KBM-7 (cell line): Measurements from ENCODE around the gene LRRC32.

Experiments used
- DNase-seq: peaks from one replicate; pipeline ENCODE4 v3.0.0-alpha.2; 2015
- in situ Hi-C: fragments of 300-500 bp; cut with MboI; formaldehyde crosslinking; loops from 2 replicates; pipeline ENCODE4 v1.14.3; 2020; ENCODE audit warnings: low sequenced_read_pairs, low pct_unique_long_range_greater_than_20kb, mixed read lengths

LRRC32 gene

DNA sequence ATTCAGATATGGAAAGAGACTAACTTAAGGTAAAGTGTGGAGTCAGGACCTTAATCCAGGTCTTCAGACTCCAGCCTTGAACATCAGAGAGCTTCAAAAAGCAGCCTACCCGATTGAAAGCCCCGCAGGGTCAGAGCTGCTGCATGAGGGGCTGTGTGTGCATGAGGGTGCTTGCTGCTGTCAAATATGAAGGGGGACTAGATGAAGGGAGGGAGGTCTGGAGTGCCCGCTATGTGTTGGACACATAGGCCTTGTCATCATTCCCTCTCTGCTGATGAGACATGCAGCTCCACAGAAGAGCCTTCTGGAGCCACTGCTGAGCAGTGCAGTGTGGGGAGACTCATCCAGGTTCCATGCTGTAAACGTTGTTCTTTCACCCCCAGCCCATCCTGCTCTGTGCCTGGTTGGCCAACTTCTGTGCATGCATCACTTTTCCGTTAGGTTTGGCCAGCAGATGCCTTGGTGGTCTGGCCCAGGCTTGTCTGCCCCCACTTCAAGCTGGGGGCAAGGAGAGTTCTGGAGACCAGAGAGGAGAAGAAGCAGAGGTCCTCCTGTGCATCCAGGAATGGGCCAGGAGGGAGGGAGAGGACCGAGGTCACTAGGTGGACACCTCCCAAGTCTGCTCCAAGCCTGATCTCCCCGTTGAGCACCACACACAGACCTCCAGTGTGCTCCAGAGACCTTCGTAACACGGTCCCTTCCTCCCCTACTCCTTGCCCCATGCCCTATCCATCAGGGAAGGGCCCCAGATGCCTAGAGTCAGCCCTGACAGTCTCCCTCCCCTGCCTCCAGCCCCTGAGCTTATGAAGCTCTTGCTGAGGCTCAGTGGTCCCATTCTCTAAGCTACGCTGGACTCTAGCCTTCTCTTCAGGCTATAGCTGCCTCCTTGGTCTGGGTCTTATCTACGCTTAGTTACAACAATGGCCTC is 32.0 kb downstream of the LRRC32 start:
- no peak for DNase-seq
- in situ Hi-C loops: no loop called here

DNA sequence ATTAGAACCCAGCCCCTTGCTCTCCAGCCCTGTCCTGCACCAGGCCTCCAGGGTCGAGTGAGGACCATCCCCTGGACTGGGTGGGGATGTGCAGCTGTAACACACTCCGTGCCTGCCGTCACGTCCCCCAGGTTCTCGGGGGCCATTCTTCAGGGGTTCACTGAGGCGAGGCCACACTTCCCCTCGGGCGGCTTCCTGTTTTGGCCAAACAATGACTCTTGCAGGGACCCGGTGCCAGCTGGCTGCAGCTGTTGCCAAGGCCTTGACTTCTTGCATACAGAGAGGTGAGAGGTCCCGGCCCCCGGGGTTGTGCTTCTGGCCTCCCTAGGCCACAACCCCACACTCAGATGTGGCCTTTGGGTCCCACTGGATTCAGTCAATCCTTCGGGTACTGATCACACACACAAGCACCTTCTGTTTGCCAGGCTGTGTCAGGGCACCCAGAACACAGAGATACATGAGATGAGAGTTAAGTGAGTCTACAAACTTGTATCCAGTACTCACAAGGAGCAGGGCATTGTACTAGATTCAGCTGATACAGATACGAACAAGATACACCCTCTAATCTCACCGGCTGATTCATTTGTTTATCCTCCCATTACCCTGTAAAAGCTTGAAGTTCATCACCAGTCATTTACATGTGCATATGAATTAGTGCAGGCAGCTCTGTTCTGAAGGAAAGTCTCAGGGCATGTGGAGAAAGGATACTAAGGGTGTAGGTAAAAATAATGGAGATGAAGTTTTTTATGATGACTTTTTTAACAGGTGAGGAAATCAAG is 32.9 kb downstream of the LRRC32 start:
- in situ Hi-C loops: no loop called here
- peak; percentile 76 for DNase-seq

DNA sequence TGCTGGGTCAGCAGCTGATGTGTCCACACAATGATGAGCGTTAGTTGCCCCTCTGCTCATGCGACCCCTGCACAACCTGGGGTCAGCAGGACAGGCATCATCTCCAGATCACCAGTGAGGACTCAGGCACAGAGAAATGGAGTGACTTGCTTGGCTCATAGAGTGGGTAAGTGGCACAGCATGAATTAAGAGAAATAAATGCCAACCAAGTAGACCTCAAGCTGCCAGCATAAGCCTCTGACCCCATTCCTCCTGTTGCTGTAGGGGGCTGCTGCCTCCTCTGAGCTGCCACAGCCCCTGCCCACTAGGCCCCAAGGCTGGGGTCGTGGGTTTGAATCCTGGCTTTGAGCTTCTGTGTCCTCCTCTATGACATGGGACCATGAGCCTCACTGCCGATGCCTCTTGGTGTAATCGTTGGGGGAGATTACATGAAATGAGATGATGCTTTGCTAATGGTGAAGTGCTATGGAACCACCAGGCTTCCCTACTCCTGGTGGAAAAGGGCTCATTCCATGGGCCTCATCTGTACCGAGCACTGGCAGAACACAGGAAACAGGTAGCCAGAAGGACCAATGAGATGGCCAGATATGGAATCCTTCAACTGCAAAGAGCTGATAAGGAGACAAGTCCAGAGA is 33.6 kb downstream of the LRRC32 start:
- no peak for DNase-seq
- in situ Hi-C loops: no loop called here

DNA sequence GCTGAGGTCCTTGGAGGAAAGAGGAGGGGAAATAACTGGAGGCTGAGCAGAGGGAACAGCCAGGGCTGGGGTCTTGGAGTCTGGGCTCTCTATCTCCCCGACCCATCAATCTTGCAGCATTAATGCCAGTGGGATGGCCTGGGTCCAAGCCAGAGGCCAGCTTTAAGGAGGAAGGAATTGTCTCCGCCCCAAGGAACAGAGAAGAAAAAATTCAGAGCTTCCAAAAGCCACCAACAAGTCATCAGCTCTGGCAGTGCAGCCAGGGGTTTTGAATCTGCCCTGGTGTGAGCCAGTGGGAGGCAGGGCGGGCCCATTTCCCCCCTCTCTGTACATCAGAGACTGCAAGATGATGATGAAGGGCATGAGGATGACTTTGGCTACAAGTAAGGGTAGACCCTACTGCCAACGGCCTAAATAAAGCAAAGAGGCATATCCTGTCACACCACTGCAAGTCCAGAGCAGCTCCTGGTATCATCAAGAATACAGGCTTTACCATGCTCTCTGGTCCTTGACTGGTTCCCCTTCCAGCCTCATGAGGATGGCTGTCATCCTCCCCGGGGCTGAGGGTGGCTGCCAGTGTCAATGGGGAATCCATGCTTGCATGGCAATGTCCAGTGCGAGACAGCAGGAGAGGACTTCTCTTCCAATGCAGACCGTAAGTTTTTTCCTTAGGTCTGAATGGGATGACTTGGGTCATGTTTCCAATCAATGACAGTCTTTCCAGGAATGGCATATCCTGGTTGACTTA is 34.4 kb downstream of the LRRC32 start:
- DNase-seq: no peak
- in situ Hi-C loops: no loop called here

DNA sequence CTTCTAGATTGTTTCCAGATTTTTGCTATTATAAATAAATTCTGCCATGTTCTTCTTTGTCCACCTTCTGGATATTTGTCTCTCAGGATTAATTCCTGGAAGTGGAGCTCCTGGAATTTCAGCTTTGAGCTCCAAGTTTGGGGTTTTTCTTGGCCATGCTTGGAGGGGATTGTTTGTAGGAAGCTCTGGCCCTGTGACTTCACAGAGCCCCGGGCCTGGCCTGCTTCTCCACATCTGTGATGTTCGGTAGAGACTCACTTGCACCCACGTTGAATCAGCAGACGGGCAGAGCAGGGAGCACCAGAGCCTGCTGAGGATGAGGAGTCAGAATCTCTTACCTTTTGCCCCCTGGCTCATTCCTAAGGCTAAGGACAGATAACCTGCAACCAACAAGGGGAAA is 35.7 kb downstream of the LRRC32 start:
- DNase-seq: no peak
- in situ Hi-C loops: no loop called here

DNA sequence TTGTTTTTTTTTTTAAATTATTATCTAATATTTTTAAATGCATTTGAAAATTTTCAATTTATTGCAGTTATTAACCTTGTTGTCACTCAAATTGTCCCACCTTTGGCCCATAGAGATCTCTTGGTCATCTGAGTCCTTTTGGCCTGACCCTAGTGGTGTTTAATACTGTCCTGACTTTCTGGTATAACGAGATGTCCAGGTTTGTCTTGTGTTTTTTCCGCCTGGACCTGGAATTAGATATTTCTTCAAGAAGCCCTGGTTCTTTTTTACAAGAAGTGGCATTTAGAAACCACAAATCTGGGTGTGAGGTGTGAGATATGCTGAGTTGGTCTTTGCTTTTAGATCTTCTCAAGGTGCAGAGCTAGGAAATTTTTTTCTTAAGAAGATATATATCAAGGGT is 38.1 kb downstream of the LRRC32 start:
- no peak for DNase-seq
- in situ Hi-C loops: no loop called here

DNA sequence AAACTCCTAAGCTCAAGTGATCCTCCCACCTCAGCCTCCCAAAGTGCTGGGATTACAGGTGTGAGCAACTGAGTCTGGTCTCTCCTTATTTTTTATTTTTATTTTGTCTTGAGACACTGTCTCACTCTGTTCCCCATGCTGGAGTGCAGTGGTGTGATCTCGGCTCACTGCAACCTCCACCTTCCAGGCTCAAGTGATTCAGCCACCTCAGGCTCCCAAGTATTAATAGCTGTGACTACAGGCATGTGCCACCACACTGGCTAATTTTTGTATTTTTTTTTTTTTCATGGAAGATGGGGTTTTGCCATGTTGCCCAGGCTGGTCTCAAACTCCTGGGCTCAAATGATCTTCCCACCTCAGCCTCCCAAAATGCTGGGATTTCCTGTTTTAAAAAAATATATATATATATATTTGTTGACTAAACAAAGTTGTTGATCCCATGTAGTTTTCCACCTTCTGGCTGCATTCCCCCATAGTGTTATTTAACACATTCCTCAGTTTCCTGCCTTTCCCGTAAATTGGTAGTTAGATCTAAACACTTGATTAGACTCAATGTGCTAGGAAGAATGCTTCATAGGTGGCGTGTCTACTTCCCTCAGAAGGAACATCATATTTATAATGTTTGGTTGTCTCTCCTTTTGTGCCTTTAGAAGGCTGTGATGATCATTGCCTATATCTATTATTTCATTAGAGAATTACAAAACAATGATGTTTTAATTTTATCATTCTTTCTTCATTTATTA is 38.8 kb downstream of the LRRC32 start:
- no peak for DNase-seq
- in situ Hi-C loops: no loop called here

DNA sequence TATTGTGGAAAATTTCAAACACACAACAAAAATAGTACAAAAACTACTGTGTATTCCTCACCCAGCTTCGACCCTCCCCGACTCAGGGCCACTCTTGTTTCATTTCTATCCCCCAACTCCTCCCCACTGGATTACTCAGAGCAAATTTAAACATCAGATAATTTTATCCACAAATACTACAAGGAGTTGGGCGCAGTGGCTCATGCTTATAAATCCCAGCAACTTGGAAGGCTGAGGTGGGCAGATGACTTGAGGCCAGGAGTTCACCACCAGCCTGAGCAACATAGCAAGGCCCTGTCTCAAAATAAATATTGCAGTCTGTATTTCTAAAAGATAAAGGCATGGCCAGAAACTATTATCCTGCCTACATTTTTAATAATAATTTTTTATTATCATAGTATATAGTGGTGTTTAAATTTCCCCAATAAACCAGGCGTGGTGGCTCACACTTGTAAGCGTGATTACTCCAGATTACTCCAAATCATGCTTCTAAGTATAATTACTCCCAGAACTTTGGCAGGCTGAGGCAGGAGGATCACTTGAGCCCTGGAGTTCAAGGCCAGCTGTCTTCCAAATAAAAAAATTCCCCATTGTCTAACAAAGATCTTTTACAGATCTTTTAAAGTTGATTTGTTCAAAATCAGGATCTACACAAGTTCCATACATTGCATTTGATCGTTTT is 39.8 kb downstream of the LRRC32 start:
- in situ Hi-C loops: no loop called here
- DNase-seq: no peak

DNA sequence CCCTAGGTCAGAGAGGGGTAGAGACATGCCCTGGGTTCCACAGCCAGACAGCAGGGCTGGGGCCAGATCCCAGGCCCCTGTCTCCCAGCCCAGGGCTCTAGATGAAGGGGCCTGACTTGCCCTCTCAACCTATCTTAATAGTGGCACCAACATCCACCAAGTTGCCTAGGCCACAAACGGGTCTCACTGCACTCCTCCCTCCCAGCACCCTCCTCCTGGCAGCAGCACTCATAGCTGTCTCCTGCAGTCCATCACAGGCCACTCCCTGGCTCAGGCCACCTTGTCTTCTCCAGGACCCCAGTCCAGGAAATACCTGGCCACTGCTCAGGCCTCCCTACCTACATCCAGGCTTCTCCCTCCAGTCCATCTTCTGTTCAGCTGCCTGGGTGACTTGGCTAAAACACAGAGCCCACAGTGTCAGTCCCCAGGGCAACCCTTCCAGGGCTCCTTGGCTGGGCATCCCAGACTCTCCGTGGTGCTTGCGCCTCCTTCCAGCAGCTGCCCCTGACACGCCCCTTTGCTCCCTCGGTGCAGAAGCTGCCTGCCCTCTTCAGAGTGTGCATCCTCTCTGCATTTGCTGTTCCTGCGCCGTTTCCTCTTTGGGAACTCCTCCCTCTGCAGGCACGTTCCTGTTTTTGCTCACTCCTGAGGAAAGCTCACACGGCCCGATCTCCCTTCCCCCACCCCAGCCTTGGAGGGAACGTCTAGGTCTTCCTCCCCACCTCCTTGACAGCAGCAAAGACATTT is 40.5 kb downstream of the LRRC32 start:
- in situ Hi-C loops: no loop called here
- peak; percentile 85 for DNase-seq

DNA sequence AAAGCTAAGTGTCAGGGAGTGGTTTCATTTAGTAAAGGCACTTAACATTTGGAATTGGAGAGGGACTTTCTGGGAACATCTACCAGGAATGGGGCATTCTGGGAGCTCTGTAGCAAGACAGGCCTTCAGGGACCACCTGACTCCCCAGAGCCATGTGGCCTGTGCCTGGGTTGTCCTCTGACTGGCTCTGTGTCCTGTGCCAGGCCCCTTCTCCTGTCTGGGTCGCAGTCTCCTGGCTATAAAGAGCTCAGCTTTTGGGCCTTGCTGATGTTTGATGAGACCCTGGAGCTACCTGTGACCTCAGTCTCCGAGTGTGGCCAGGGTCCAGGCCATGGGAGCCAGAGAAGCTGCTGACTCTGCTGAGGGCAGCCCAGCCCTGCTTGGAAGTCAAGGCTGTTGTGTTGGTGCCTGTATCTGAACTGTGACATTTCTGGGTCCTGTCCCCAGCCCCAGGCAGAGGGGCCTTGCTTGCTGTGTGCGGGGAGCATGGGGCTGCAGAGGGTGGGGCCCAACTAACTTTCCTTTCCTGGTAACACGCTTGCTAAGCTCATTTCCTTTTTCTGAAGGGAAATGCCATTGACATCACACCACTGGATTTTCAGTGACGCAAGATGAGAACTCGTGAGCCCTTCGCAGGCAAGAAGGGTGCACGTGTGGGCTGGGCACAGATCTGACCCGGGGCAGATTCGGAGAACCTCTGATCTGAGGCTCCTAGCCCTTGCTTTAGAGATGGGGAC is 41.3 kb downstream of the LRRC32 start:
- peak; percentile 53 for DNase-seq
- in situ Hi-C loops: no loop called here

DNA sequence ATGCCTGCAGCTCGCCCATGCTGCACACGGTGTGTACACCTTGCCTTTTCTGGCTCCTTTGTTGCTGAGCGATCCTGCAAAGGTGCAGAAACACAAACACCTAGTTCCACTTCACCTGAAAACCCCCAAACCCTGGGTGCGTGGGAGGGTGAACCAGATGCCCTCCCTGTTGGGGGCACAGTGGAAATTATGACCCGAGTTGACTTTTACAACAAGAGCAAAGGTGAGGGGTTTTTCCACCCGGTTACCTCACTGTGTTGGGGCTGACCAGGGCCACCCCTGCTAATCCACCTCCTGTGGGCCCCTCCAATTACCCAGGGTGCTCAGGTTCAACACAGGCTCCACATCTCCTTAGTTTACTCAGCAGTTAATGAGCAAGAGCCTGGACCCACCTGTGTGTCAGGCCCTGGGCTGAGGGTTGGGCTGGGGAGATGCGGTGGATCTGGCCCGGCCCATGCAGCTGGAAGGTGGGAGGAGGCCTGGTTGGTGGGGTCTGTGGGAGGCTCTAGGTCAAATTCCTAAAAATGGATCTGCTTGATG is 42.1 kb downstream of the LRRC32 start:
- in situ Hi-C loops: no loop called here
- DNase-seq: no peak

DNA sequence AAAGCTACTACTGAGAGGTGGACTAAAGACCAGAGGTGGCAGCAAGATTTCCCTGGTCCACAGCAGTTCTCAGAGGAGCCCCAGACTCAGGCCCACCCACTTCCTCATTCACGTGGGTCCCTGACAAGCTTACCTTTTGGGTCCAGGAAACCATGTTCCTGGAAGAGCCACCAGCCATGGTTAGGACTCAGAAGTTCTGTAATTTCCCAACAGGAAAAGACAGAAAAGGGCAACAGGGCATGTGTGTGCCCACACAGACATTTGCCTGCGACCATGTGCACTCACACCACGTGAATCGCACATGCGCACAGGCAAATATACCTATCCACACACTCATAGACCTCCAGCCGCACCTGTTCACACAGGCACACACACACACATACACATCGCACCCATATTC is 42.9 kb downstream of the LRRC32 start:
- DNase-seq: no peak
- in situ Hi-C loops: no loop called here

DNA sequence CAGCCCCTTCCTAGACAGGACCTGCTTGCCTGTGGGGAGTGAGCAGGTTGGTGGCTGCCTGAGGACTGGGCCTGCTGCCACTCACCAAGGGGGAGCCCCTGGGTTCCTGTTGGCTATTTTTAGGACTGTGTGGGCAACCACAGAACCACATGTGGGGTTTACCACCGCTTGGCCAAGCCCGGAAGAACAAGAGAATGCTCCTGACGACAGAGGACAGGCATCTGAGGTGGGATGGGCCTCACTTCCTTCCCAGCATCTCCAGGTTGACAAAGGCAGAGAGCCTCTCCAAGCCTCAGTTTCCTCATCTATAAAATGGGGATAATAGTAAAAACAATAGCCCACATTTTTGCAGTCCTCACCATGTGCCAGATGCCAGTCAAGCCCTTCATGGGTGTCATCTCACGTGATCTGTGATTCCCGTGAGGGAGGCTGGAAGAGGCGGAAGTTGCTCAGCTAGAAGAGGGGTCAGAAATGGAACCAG is 43.6 kb downstream of the LRRC32 start:
- DNase-seq: peak; percentile 96
- in situ Hi-C loops: no loop called here

DNA sequence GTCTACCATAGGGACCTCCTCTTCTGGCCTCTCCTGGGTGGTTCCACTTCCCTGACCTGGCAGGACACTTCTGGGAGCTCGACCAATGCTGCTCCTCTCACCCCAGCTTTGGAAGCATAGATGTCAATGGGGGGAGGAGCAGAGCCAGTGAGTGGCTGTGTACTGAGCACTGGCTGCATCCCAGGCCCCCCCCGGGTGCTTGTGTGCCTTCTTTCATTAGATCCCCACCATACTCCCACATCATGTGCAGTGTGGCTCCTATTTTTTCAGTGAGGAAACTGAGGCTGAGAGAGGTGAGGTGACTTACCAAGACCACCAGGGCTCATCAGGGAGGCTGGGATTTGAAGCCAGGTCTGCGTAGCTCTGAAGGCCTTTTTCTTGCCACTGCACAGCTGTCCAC is 44.3 kb downstream of the LRRC32 start:
- DNase-seq: no peak
- in situ Hi-C loops: no loop called here

DNA sequence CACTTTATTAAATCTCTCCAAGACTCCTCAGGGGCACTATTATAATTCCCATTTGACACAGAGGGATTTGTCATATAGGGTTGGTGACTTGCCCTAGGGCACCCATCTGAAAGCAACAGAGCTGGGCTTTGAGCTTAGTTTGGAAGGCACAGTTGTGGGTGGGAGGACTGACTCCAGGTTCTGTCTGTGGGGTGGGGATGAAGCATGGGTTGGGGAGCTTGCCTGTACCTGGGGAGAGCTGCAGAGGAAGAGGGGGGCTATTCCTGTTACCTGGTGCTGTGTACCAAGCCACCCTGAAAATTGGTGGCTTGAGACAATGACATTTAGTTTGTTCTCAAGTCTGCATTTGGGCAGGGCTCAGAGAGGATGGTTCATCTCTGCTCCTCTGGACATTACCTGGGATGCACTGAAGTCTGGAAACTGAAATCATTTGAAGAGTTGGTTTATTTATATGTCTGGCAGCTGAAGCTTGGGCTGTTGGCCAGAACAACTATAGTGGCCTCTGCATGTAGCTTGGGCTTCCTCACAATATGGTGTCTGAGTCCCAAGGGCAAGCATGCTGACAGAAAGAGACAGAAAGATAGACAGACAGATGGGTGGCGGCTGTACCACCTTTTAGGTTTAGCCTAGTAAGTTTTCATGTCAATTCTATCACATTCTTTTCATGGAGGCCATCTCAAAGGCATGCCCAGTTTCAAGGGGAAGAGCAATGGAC is 44.9 kb downstream of the LRRC32 start:
- in situ Hi-C loops: no loop called here
- no peak for DNase-seq
